ENCODE data around the gene VWA5B1.

DNA sequence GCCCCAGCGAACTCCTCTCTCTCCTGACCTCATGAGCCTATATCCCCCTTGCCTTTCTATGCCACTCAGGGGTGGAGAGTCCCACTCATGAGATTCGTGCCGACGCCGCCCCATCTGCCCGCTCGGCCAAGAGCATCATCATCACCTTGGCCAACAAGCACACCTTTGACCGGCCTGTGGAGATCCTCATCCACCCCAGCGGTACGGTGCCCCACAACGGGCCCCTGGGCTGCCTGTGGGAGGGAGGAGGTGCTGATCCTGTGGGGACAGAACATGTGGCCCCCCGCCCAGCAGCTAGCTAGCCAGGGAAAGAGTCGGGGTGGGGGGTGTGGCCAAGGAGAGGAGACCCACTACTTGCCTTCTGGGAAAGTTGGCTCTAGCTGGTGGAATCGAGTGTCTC is 27.8 kb downstream of the VWA5B1 start:
- TF ChIP-seq CTCF (conservative IDR thresholded peaks at IDR 0.05; ENCODE audit: low read depth in 2 of 2): no peak
- TF ChIP-seq REST (IDR thresholded peaks at IDR 0.05; ENCODE audit: unreplicated experiment): no peak
- no peak for TF ChIP-seq EZH2 (IDR thresholded peaks at IDR 0.05; ENCODE audit: low read depth, unreplicated experiment)
- TF ChIP-seq, protein P1, sequence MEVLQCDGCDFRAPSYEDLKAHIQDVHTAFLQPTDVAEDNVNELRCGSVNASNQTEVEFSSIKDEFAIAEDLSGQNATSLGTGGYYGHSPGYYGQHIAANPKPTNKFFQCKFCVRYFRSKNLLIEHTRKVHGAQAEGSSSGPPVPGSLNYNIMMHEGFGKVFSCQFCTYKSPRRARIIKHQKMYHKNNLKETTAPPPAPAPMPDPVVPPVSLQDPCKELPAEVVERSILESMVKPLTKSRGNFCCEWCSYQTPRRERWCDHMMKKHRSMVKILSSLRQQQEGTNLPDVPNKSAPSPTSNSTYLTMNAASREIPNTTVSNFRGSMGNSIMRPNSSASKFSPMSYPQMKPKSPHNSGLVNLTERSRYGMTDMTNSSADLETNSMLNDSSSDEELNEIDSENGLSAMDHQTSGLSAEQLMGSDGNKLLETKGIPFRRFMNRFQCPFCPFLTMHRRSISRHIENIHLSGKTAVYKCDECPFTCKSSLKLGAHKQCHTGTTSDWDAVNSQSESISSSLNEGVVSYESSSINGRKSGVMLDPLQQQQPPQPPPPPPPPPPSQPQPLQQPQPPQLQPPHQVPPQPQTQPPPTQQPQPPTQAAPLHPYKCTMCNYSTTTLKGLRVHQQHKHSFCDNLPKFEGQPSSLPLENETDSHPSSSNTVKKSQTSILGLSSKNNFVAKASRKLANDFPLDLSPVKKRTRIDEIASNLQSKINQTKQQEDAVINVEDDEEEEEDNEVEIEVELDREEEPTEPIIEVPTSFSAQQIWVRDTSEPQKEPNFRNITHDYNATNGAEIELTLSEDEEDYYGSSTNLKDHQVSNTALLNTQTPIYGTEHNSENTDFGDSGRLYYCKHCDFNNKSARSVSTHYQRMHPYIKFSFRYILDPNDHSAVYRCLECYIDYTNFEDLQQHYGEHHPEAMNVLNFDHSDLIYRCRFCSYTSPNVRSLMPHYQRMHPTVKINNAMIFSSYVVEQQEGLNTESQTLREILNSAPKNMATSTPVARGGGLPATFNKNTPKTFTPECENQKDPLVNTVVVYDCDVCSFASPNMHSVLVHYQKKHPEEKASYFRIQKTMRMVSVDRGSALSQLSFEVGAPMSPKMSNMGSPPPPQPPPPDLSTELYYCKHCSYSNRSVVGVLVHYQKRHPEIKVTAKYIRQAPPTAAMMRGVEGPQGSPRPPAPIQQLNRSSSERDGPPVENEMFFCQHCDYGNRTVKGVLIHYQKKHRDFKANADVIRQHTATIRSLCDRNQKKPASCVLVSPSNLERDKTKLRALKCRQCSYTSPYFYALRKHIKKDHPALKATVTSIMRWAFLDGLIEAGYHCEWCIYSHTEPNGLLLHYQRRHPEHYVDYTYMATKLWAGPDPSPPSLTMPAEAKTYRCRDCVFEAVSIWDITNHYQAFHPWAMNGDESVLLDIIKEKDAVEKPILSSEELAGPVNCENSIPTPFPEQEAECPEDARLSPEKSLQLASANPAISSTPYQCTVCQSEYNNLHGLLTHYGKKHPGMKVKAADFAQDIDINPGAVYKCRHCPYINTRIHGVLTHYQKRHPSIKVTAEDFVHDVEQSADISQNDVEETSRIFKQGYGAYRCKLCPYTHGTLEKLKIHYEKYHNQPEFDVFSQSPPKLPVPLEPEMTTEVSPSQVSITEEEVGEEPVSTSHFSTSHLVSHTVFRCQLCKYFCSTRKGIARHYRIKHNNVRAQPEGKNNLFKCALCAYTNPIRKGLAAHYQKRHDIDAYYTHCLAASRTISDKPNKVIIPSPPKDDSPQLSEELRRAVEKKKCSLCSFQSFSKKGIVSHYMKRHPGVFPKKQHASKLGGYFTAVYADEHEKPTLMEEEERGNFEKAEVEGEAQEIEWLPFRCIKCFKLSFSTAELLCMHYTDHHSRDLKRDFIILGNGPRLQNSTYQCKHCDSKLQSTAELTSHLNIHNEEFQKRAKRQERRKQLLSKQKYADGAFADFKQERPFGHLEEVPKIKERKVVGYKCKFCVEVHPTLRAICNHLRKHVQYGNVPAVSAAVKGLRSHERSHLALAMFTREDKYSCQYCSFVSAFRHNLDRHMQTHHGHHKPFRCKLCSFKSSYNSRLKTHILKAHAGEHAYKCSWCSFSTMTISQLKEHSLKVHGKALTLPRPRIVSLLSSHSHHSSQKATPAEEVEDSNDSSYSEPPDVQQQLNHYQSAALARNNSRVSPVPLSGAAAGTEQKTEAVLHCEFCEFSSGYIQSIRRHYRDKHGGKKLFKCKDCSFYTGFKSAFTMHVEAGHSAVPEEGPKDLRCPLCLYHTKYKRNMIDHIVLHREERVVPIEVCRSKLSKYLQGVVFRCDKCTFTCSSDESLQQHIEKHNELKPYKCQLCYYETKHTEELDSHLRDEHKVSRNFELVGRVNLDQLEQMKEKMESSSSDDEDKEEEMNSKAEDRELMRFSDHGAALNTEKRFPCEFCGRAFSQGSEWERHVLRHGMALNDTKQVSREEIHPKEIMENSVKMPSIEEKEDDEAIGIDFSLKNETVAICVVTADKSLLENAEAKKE (CRISPR knock-in tag; IDR thresholded peaks at IDR 0.05): no peak
- TF ChIP-seq JUNB (IDR thresholded peaks at IDR 0.05; ENCODE audit: unreplicated experiment): no peak
- no peak for TF ChIP-seq EZH2phosphoT487 (IDR thresholded peaks at IDR 0.05; ENCODE audit: unreplicated experiment)
- no peak for TF ChIP-seq POLR2AphosphoS5 (IDR thresholded peaks at IDR 0.05; ENCODE audit: low read depth)
- no peak for TF ChIP-seq CREB1 (CRISPR knock-in tag; IDR thresholded peaks at IDR 0.05; ENCODE audit: low read depth)

Data from GM23338 (cell line).